Rectal smooth muscle tissue (tissue), 1 donor: ENCODE data around the gene ULK4.
A peak's percentile ranks its signal among the peaks of the same experiment; 100 is the strongest.
"Not testable (repeated sequence)": the region's sequence is repeated elsewhere in the genome, so short reads cannot be mapped to it uniquely, and the experiment has no call there.

Experiments used
- H3K27ac ChIP-seq: one replicate; pipeline ENCODE4 v1.7.0; 2013; ENCODE audit warnings: low read depth, low read length, inconsistent platforms
- H3K27me3 ChIP-seq: one replicate; pipeline ENCODE4 v1.7.0; 2013; ENCODE audit warnings: low read length; ENCODE audit not compliant: control insufficient read depth, insufficient read depth
- H3K36me3 ChIP-seq: one replicate; pipeline ENCODE4 v1.7.0; 2013; ENCODE audit warnings: low read length; ENCODE audit not compliant: control insufficient read depth, insufficient read depth
- H3K4me1 ChIP-seq: one replicate; pipeline ENCODE4 v1.7.0; 2013; ENCODE audit warnings: low read length; ENCODE audit not compliant: control insufficient read depth, insufficient read depth
- H3K4me3 ChIP-seq: one replicate; pipeline ENCODE4 v1.7.0; 2013; ENCODE audit warnings: low read length
- H3K9ac ChIP-seq: one replicate; pipeline ENCODE4 v1.7.0; 2013; ENCODE audit warnings: low read length

The ULK4 gene

GRCh38 chr3:41690766-41691563 is 270.9 kb downstream of the ULK4 start:
- H3K27me3 ChIP-seq = no peaks in the 10 kb centered on the region
- no peak overlapping the region for H3K27ac ChIP-seq
- H3K36me3 ChIP-seq = no peaks in the 10 kb centered on the region
- H3K4me3 ChIP-seq = no peak overlapping the region
- no peaks in the 10 kb centered on the region for H3K4me1 ChIP-seq
- H3K9ac ChIP-seq = no peak overlapping the region

- no peaks in the 10 kb centered on the region for H3K4me1 ChIP-seq
- peak overlapping the region; percentile 23 for H3K27ac ChIP-seq
- H3K9ac ChIP-seq = no peak overlapping the region
- H3K4me3 ChIP-seq = no peak overlapping the region
- H3K27me3 ChIP-seq = no peaks in the 10 kb centered on the region
- no peaks in the 10 kb centered on the region for H3K36me3 ChIP-seq
These were observed 273.1 kb downstream of the ULK4 start for GRCh38 chr3:41688595-41689380.

GRCh38 chr3:41684797-41685735 is 276.8 kb downstream of the ULK4 start:
- Histone ChIP-seq H3K4me1 (no peaks in the 10 kb centered on the region), H3K9ac (no peak overlapping the region), H3K27ac (no peak overlapping the region), H3K27me3 (no peaks in the 10 kb centered on the region), H3K4me3 (no peak overlapping the region), H3K36me3 (no peaks in the 10 kb centered on the region)

- no peaks in the 10 kb centered on the region for H3K4me1 ChIP-seq
- no peaks in the 10 kb centered on the region for H3K36me3 ChIP-seq
- H3K27ac ChIP-seq = no peak overlapping the region
- H3K9ac ChIP-seq = no peak overlapping the region
- no peaks in the 10 kb centered on the region for H3K27me3 ChIP-seq
- no peak overlapping the region for H3K4me3 ChIP-seq
These were observed 278.1 kb downstream of the ULK4 start for GRCh38 chr3:41683666-41684350.

GRCh38 chr3:41682996-41683395 is 278.9 kb downstream of the ULK4 start:
- Histone ChIP-seq H3K27ac (no peak overlapping the region), H3K27me3 (no peaks in the 10 kb centered on the region), H3K4me1 (no peaks in the 10 kb centered on the region)

GRCh38 chr3:41682382-41682781 is 279.5 kb downstream of the ULK4 start:
- Histone ChIP-seq H3K9ac (no peak overlapping the region), H3K27me3 (no peaks in the 10 kb centered on the region), H3K4me1 (no peaks in the 10 kb centered on the region), H3K36me3 (no peaks in the 10 kb centered on the region), H3K27ac (no peak overlapping the region), H3K4me3 (no peak overlapping the region)

More at GRCh38 chr3:41682996-41683395, 278.9 kb downstream of the ULK4 start:
- H3K9ac ChIP-seq = no peak overlapping the region
- no peak overlapping the region for H3K4me3 ChIP-seq
- no peaks in the 10 kb centered on the region for H3K36me3 ChIP-seq

- Histone ChIP-seq H3K4me1 (no peaks in the 10 kb centered on the region), H3K27me3 (no peaks in the 10 kb centered on the region), H3K4me3 (no peak overlapping the region), H3K27ac (no peak overlapping the region), H3K36me3 (no peaks in the 10 kb centered on the region), H3K9ac (no peak overlapping the region)
These were observed 280.4 kb downstream of the ULK4 start for GRCh38 chr3:41681479-41681878.

- Histone ChIP-seq H3K9ac (no peak overlapping the region), H3K4me3 (no peak overlapping the region), H3K36me3 (no peaks in the 10 kb centered on the region), H3K4me1 (no peaks in the 10 kb centered on the region), H3K27me3 (no peaks in the 10 kb centered on the region), H3K27ac (no peak overlapping the region)
These were observed 282.5 kb downstream of the ULK4 start for GRCh38 chr3:41679374-41679773.

GRCh38 chr3:41675102-41675501 is 286.8 kb downstream of the ULK4 start:
- H3K4me3 ChIP-seq, H3K36me3 ChIP-seq, H3K27me3 ChIP-seq, H3K27ac ChIP-seq, H3K9ac ChIP-seq, H3K4me1 ChIP-seq: not testable (repeated sequence)

- Histone ChIP-seq H3K36me3 (no peaks in the 10 kb centered on the region), H3K27me3 (no peaks in the 10 kb centered on the region), H3K4me3 (no peak overlapping the region), H3K27ac (no peak overlapping the region), H3K4me1 (no peaks in the 10 kb centered on the region), H3K9ac (no peak overlapping the region)
These were observed 287.5 kb downstream of the ULK4 start for GRCh38 chr3:41674449-41674848.

GRCh38 chr3:41673650-41674049 is 288.3 kb downstream of the ULK4 start:
- Histone ChIP-seq H3K9ac (no peak overlapping the region), H3K4me1 (no peaks in the 10 kb centered on the region), H3K27ac (no peak overlapping the region), H3K27me3 (no peaks in the 10 kb centered on the region), H3K36me3 (no peaks in the 10 kb centered on the region), H3K4me3 (no peak overlapping the region)
